Smooth muscle cell (in vitro differentiated cells): ENCODE data around the gene MAFG. TPM values are rescaled to one million over a fixed set of nuclear protein-coding genes. Genes with fewer than 3 reads are reported as not detected.
"Not testable (repeated sequence)": the region's sequence is repeated elsewhere in the genome, so short reads cannot be mapped to it uniquely, and the experiment has no call there.

ENCODE experiments used
- DNase-seq: peaks from one replicate; lab custom pipeline; 2025; ENCODE audit not compliant: unreplicated experiment; lab: John Stamatoyannopoulos, UW
- H2AFZ ChIP-seq: fragments of 200-600 bp; sonication (generic); 2 replicates; pipeline ENCODE4 v1.6.0; 2016; ENCODE audit warnings: antibody characterized with exemption, low read depth, mild to moderate bottlenecking
- H3F3A ChIP-seq: fragments of 200-600 bp; sonication (generic); 2 replicates; pipeline ENCODE4 v1.6.0; 2017; ENCODE audit warnings: antibody characterized with exemption, low read depth
- H3K27ac ChIP-seq: fragments of 200-600 bp; sonication (generic); 2 replicates; pipeline ENCODE4 v1.5.1; 2016; ENCODE audit warnings: low read depth, mild to moderate bottlenecking
- H3K27me3 ChIP-seq: fragments of 200-600 bp; sonication (generic); 2 replicates; pipeline ENCODE4 v1.6.1; 2016; ENCODE audit warnings: low read depth, mild to moderate bottlenecking
- H3K36me3 ChIP-seq: fragments of 200-600 bp; sonication (generic); 2 replicates; pipeline ENCODE4 v1.5.1; 2016; ENCODE audit warnings: low read depth
- H3K4me1 ChIP-seq: fragments of 200-600 bp; sonication (generic); 2 replicates; pipeline ENCODE4 v1.5.1; 2016; ENCODE audit warnings: low read depth
- H3K4me2 ChIP-seq: fragments of 200-600 bp; sonication (generic); 2 replicates; pipeline ENCODE4 v1.6.0; 2016; ENCODE audit warnings: mild to moderate bottlenecking
- H3K4me3 ChIP-seq: fragments of 200-600 bp; sonication (generic); 2 replicates; pipeline ENCODE4 v1.5.1; 2016; ENCODE audit warnings: mild to moderate bottlenecking
- H3K79me2 ChIP-seq: fragments of 200-600 bp; sonication (generic); 2 replicates; pipeline ENCODE4 v1.6.0; 2016; ENCODE audit warnings: low read depth, mild to moderate bottlenecking
- H3K9ac ChIP-seq: fragments of 200-600 bp; sonication (generic); 2 replicates; pipeline ENCODE4 v1.6.0; 2016; ENCODE audit warnings: low read depth
- H3K9me3 ChIP-seq: fragments of 200-600 bp; sonication (generic); replicated peaks from 2 replicates; pipeline ENCODE4 v1.5.1; 2016; ENCODE audit warnings: low read depth
- H4K20me1 ChIP-seq: fragments of 200-600 bp; sonication (generic); 2 replicates; pipeline ENCODE4 v1.6.0; 2016; ENCODE audit warnings: low read depth
- CTCF ChIP-seq: fragments of 200-600 bp; sonication (generic); IDR thresholded peaks from 2 replicates; pipeline ENCODE4 v1.5.1; 2017; ENCODE audit warnings: borderline replicate concordance, mild to moderate bottlenecking, antibody characterized with exemption; ENCODE audit not compliant: insufficient read depth, poor library complexity, severe bottlenecking
- WGBS: methylation state at CpG from one replicate; pipeline ENCODE4 v1.1.7; 2016; ENCODE audit warnings: low lambda C conversion rate; 5-methylcytosine and 5-hydroxymethylcytosine counted together
- polyA plus RNA-seq: library from polyadenylated mRNA; unstranded; fragments of >200 nt; fragmentation: Nextera tagmentation; extraction: Ambion mirVana; gene quantifications from 2 replicates; pipeline ENCODE4 v1.2.1, GENCODE V29; 2016
- total RNA-seq: library from RNA; depleted of rRNA; stranded (reverse); fragments of >200 nt; gene quantifications from 2 replicates; pipeline ENCODE4 v1.2.3, GENCODE V29; 2014

MAFG gene
- total and polyA plus RNA-seq, 2 experiments from 2014 or later = 15.3 to 30.3 TPM

- H3F3A ChIP-seq = peaks cover 4% of the 10 kb centered on the region
- no peak overlapping the region for H3K9ac ChIP-seq
- no peak overlapping the region for H2AFZ ChIP-seq
- no peaks in the 10 kb centered on the region for H3K27me3 ChIP-seq
- no peak for DNase-seq
- 97% methylated on average over 14 of the region's 15 CpGs for WGBS
- no peak overlapping the region for H3K4me2 ChIP-seq
- H3K36me3 ChIP-seq = no peaks in the 10 kb centered on the region
- H3K9me3 ChIP-seq = no peaks in the 10 kb centered on the region
- H3K79me2 ChIP-seq = peaks cover 74% of the 10 kb centered on the region
- H4K20me1 ChIP-seq = peaks cover 81% of the 10 kb centered on the region
- no peak overlapping the region for H3K27ac ChIP-seq
- no peak for TF ChIP-seq CTCF
- peaks cover 16% of the 10 kb centered on the region for H3K4me1 ChIP-seq
- no peak overlapping the region for H3K4me3 ChIP-seq
Measured at GRCh38 chr17:81918832-81919545, 8.5 kb downstream of the MAFG start.

DNA sequence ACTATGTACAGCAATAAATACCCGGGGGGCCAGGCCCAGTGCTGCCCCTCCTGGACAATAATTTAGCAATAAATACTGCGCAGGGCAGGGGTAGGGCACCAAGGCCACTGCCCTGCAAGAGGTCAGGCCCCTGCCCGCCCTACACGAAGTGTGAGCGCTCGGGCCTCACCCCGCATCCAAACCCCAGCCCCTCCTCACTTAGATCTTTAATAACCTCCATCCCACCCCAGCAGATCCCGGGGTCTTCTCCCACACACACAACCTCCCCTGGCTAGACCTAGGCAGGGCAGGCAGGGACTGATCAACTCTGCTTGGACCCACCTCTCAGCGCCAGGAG is 9.2 kb downstream of the MAFG start:
- not testable (repeated sequence) for H3K4me1 ChIP-seq, DNase-seq, H3K9me3 ChIP-seq, H3K27ac ChIP-seq, H3K9ac ChIP-seq, H3K36me3 ChIP-seq, H3K27me3 ChIP-seq, H3F3A ChIP-seq, H2AFZ ChIP-seq
- peaks cover 77% of the 10 kb centered on the region for H4K20me1 ChIP-seq
- H3K4me2 ChIP-seq = peak overlapping the region; percentile 88
- WGBS = 54% methylated on average over 8 of the region's 9 CpGs
- peaks cover 68% of the 10 kb centered on the region for H3K79me2 ChIP-seq
- peak overlapping the region; percentile 95 for H3K4me3 ChIP-seq

DNA sequence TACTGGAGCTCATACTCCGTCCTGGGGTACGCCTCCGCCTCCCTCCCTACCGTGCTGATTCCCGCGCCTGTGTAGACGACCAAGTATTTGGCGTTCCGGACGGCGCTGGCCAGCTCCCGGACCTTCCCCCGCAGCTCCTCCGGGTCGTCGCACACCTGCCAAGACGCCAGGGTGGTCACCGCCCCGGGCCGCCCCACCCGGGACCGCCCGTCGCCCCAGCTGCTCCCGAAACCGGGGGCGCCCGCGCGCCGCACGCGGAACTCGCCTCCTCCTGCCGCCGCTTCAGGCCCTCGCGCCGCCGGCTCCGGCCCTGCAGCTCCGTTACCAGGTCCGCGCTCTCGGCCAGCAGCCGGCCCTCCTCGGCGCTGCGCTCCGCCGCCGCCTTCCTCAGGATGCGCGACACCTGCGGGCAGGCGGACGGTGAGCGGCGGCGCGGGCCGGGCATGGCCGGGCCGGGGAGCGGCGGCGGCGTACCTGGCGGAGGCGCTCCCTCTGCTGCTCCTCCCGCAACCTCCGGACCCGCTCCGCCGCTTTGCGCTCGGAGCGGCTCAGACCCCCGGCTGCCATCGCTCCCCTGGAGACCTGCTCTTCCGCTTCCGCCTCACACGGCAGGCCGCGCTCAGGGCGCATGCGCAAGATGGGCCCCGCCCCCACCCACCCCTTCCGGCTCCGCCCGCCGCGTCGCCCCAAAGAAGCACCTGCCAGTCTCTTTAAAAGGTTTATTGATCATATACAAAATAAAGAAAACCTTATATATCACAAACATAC is 9.8 kb downstream of the MAFG start, which contains the start of gene SIRT7:
Gene SIRT7 (minus strand): TSS at position 612 of the 768 bp plus-strand sequence. CDS start 45 bp downstream, at position 567.
- Histone ChIP-seq H3K4me2 (peak within 1 kb of the TSS; percentile 88), H3F3A (peaks cover 4% of the 10 kb centered on the region), H3K4me3 (peak within 1 kb of the TSS; percentile 95), H2AFZ (no peak within 1 kb of the TSS), H4K20me1 (peaks cover 77% of the 10 kb centered on the region), H3K4me1 (peaks cover 3% of the 10 kb centered on the region), H3K9me3 (no peaks in the 10 kb centered on the region), H3K79me2 (peaks cover 62% of the 10 kb centered on the region), H3K27me3 (no peaks in the 10 kb centered on the region), H3K36me3 (no peaks in the 10 kb centered on the region), H3K9ac (peak within 1 kb of the TSS; percentile 15), H3K27ac (peak within 1 kb of the TSS; percentile 19)
- 1% methylated on average over 87 of the region's 94 CpGs for WGBS
- no peak for TF ChIP-seq CTCF
- DNase-seq = peak; percentile 43

- Histone ChIP-seq H2AFZ (no peak overlapping the region), H3K27ac (peak overlapping the region; percentile 30), H3K4me1 (peaks cover 3% of the 10 kb centered on the region), H3K4me3 (peak overlapping the region; percentile 95), H3K9ac (no peak overlapping the region), H4K20me1 (peaks cover 74% of the 10 kb centered on the region), H3K9me3 (no peaks in the 10 kb centered on the region), H3K4me2 (peak overlapping the region; percentile 88), H3F3A (peaks cover 13% of the 10 kb centered on the region), H3K36me3 (no peaks in the 10 kb centered on the region), H3K79me2 (peaks cover 49% of the 10 kb centered on the region), H3K27me3 (no peaks in the 10 kb centered on the region)
- 79% methylated on average over 21 of the region's 21 CpGs for WGBS
- no peak for DNase-seq
- no peak for TF ChIP-seq CTCF
Measured at GRCh38 chr17:81916234-81917001, 11.1 kb downstream of the MAFG start.
